Measurements from ENCODE around the gene EZR. TPM values are rescaled to one million over a fixed set of nuclear protein-coding genes. Genes with fewer than 3 reads are reported as not detected.

Gene EZR
- total RNA-seq, 1 experiment from 2014 or later = 88.5 TPM

- Histone ChIP-seq H3K4me1 (ENCODE audit: low read length) (no peaks in the 10 kb centered on the region), H3K79me2 (ENCODE audit: low read length) (no peaks in the 10 kb centered on the region), H3K9ac (ENCODE audit: low read length) (no peak overlapping the region), H3K9me2 (replicated peaks; ENCODE audit: insufficient read depth, low read length) (no peaks in the 10 kb centered on the region), H3K36me3 (ENCODE audit: insufficient read depth, low read length) (no peaks in the 10 kb centered on the region), H3K27ac (ENCODE audit: low read length) (no peak overlapping the region), H3K9me3 (ENCODE audit: low read length) (no peaks in the 10 kb centered on the region), H2AFZ (ENCODE audit: low read length) (no peak overlapping the region), H4K20me1 (ENCODE audit: insufficient read depth, low read depth, low read length) (no peaks in the 10 kb centered on the region), H3K4me2 (ENCODE audit: low read depth, low read length, poor library complexity, severe bottlenecking) (no peak overlapping the region), H3K4me3 (ENCODE audit: low read length) (no peak overlapping the region), H3K27me3 (ENCODE audit: low read length) (no peaks in the 10 kb centered on the region)
- DNase-seq = no peak
Observed at GRCh38 chr6:158730541-158730907, 88.6 kb downstream of the EZR start.

DNA sequence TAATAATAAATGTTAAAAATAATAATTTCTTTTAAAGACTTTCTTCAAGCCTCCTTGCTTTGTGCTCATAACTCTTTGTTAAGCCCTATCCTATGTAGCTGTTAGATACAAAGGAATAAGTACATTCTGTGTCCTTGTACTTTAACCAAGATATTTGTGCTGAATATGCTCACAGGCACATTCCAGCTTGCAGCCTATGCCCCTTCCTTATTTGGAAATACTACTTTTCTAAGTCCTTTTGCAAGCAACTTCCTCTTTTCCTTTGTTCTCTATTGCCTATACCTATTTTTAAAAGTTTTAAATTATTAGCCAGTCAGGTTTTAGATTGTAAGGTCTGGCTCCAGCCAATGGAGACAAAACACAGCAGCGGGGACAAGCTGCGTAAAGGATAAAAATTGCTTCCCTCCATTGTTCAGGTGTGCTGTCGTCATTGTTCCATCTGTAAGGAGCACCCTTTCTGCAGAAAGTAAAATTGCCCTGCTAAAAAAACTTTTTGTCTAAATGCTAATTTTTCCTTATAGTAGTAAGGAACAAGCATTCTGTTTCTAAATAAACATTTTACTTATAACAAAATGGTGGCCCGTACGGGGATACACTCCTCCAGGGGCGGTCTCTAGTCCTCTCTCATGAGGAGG, 89.1 kb downstream of the EZR start:
- Histone ChIP-seq H2AFZ (ENCODE audit: low read length) (no peak overlapping the region), H3K9ac (ENCODE audit: low read length) (no peak overlapping the region), H3K9me2 (replicated peaks; ENCODE audit: insufficient read depth, low read length) (no peaks in the 10 kb centered on the region), H3K27ac (ENCODE audit: low read length) (no peak overlapping the region), H3K4me1 (ENCODE audit: low read length) (no peaks in the 10 kb centered on the region), H3K79me2 (ENCODE audit: low read length) (no peaks in the 10 kb centered on the region), H4K20me1 (ENCODE audit: insufficient read depth, low read depth, low read length) (no peaks in the 10 kb centered on the region), H3K27me3 (ENCODE audit: low read length) (no peaks in the 10 kb centered on the region), H3K4me3 (ENCODE audit: low read length) (no peak overlapping the region), H3K4me2 (ENCODE audit: low read depth, low read length, poor library complexity, severe bottlenecking) (no peak overlapping the region), H3K9me3 (ENCODE audit: low read length) (no peaks in the 10 kb centered on the region), H3K36me3 (ENCODE audit: insufficient read depth, low read length) (no peaks in the 10 kb centered on the region)
- DNase-seq = no peak

- H2AFZ ChIP-seq (ENCODE audit: low read length) = no peak overlapping the region
- no peaks in the 10 kb centered on the region for H3K4me1 ChIP-seq (ENCODE audit: low read length)
- H3K79me2 ChIP-seq (ENCODE audit: low read length) = no peaks in the 10 kb centered on the region
- H3K9me3 ChIP-seq (ENCODE audit: low read length) = no peaks in the 10 kb centered on the region
- H3K4me2 ChIP-seq (ENCODE audit: low read depth, low read length, poor library complexity, severe bottlenecking) = no peak overlapping the region
- no peak overlapping the region for H3K4me3 ChIP-seq (ENCODE audit: low read length)
- H3K27ac ChIP-seq (ENCODE audit: low read length) = no peak overlapping the region
- H3K9ac ChIP-seq (ENCODE audit: low read length) = no peak overlapping the region
- H3K27me3 ChIP-seq (ENCODE audit: low read length) = no peaks in the 10 kb centered on the region
- H3K9me2 ChIP-seq (replicated peaks; ENCODE audit: insufficient read depth, low read length) = no peaks in the 10 kb centered on the region
- no peaks in the 10 kb centered on the region for H3K36me3 ChIP-seq (ENCODE audit: insufficient read depth, low read length)
- no peak for DNase-seq
- H4K20me1 ChIP-seq (ENCODE audit: insufficient read depth, low read depth, low read length) = no peaks in the 10 kb centered on the region
Observed at GRCh38 chr6:158725704-158726103, 93.5 kb downstream of the EZR start.

DNA sequence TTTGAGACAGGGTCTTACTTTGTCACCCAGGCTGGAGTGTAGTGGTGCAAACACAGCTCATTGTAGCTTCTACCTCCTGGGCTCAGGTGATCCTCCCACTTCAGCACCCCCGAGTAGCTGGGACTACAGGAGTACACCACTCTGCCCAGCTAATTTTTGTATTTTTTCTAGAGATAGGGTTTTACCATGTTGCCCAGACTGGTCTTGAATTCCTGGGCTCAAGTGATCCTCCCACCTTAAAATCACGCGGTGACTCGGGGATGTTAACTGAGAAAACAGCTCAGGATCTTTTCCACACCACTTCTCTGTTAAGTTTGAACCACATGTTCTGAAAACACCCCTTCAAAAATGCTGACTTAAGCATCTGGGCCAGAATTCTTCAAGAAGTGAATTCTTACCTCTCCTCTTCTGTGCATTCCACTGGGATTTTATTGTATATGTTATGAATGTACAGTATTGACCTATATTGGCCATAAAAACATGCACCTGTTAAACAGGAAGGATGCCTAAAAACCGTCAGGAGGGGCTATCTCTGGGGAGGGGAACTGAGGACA, 96.9 kb downstream of the EZR start:
- Histone ChIP-seq H3K36me3 (ENCODE audit: insufficient read depth, low read length) (no peaks in the 10 kb centered on the region), H3K9me3 (ENCODE audit: low read length) (no peaks in the 10 kb centered on the region), H2AFZ (ENCODE audit: low read length) (no peak overlapping the region), H3K79me2 (ENCODE audit: low read length) (no peaks in the 10 kb centered on the region), H3K4me2 (ENCODE audit: low read depth, low read length, poor library complexity, severe bottlenecking) (no peak overlapping the region), H3K9ac (ENCODE audit: low read length) (no peak overlapping the region), H3K4me1 (ENCODE audit: low read length) (peaks cover 4% of the 10 kb centered on the region), H3K4me3 (ENCODE audit: low read length) (no peak overlapping the region), H3K27me3 (ENCODE audit: low read length) (no peaks in the 10 kb centered on the region), H4K20me1 (ENCODE audit: insufficient read depth, low read depth, low read length) (no peaks in the 10 kb centered on the region), H3K27ac (ENCODE audit: low read length) (no peak overlapping the region), H3K9me2 (replicated peaks; ENCODE audit: insufficient read depth, low read length) (no peaks in the 10 kb centered on the region)
- no peak for DNase-seq

DNA sequence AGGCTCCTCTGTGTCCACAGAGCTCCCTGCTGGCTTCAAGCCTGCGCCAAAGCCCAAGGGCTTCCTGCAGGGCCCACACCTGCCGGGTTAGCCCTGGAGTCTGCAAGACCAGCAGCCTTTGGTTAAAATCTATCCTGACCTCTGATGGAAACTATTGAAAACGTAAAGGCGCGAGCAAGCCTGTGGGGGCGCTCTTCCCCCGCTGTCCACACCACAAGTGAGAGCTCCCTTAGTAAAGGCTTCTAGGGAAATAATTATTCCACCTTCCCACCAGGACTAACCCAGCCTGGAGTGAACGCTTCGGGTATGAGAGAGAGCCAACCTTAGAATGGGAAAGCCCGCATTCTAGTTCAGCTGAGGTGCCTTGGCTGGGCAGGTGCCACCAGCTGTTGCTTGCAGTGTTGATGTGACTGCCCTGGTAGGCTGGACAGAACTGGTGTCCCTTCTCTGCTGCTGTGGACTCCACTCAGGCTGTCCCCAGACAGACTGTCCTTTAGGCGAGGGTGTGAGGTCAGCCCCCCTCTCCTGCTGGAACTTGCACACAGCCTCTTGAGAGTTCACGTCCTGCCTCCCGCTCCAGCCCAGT, 100.6 kb downstream of the EZR start:
- H3K9me3 ChIP-seq (ENCODE audit: low read length) = no peaks in the 10 kb centered on the region
- no peaks in the 10 kb centered on the region for H3K9me2 ChIP-seq (replicated peaks; ENCODE audit: insufficient read depth, low read length)
- no peak overlapping the region for H3K27ac ChIP-seq (ENCODE audit: low read length)
- H3K4me2 ChIP-seq (ENCODE audit: low read depth, low read length, poor library complexity, severe bottlenecking) = no peak overlapping the region
- H3K36me3 ChIP-seq (ENCODE audit: insufficient read depth, low read length) = no peaks in the 10 kb centered on the region
- no peaks in the 10 kb centered on the region for H4K20me1 ChIP-seq (ENCODE audit: insufficient read depth, low read depth, low read length)
- no peak overlapping the region for H3K9ac ChIP-seq (ENCODE audit: low read length)
- no peak overlapping the region for H3K4me3 ChIP-seq (ENCODE audit: low read length)
- peaks cover 24% of the 10 kb centered on the region for H3K4me1 ChIP-seq (ENCODE audit: low read length)
- DNase-seq = peak; percentile 75
- no peaks in the 10 kb centered on the region for H3K27me3 ChIP-seq (ENCODE audit: low read length)
- no peak overlapping the region for H2AFZ ChIP-seq (ENCODE audit: low read length)
- H3K79me2 ChIP-seq (ENCODE audit: low read length) = no peaks in the 10 kb centered on the region

DNA sequence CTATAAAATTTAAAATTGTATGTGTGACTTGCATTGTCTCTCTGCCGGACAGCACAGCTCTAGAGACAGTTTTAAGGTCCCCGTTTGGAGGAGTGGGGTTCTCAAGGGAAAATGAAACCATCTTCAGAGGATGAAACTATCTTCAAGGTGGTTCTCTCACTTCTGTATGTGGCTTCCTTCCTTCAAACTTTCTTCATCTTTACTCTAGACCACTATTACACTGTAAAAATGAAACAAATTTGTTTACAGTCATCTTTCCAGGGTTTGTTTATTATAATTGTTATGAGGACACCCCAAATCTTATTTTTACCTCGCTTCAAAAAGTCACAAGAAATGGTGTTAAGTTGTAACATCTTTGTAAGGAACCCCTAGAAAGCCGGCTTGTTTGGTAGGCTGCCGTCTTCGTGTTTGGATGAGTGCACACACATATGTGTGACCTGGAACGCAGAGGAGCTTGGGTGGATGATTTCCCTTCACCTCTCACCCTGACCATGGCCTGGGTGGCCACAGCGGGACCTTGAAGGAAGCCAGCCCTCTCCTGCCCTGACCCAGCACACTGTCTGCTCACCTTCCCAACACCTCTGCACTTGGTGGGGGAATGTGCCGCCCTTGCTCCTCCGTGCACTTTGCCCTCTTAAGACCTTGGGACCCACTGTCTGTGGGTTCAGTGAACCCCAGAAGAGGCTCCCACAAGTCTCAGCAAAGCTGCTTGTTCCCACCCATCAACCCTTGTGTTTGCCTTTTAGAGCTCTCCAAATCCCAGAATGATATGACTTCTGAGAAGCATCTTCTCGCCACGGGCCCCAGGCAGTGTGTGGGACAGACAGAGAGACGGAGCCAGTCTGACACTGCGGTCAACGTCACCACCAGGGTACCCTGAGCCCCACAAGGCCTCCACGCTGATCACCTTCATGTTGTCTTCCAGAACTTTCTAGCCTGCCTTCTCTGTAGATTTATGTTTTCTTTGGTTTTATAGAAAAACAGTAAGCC, 101.5 kb downstream of the EZR start:
- no peak for DNase-seq
- no peak overlapping the region for H2AFZ ChIP-seq (ENCODE audit: low read length)

More for the DNA sequence above, 101.5 kb downstream of the EZR start:
- no peaks in the 10 kb centered on the region for H3K27me3 ChIP-seq (ENCODE audit: low read length)
- H3K36me3 ChIP-seq (ENCODE audit: insufficient read depth, low read length) = no peaks in the 10 kb centered on the region
- no peak overlapping the region for H3K27ac ChIP-seq (ENCODE audit: low read length)
- no peaks in the 10 kb centered on the region for H3K79me2 ChIP-seq (ENCODE audit: low read length)
- H3K4me2 ChIP-seq (ENCODE audit: low read depth, low read length, poor library complexity, severe bottlenecking) = no peak overlapping the region
- H3K9ac ChIP-seq (ENCODE audit: low read length) = no peak overlapping the region
- no peak overlapping the region for H3K4me3 ChIP-seq (ENCODE audit: low read length)
- H3K9me2 ChIP-seq (replicated peaks; ENCODE audit: insufficient read depth, low read length) = no peaks in the 10 kb centered on the region
- no peaks in the 10 kb centered on the region for H3K9me3 ChIP-seq (ENCODE audit: low read length)
- H3K4me1 ChIP-seq (ENCODE audit: low read length) = peaks cover 24% of the 10 kb centered on the region
- H4K20me1 ChIP-seq (ENCODE audit: insufficient read depth, low read depth, low read length) = no peaks in the 10 kb centered on the region

Small RNAs within 50 kb of the gene (small RNA-seq; reads per million reads assigned to genes)
- gene MIR3918 = not detected

Other genes starting within 250 kb of the EZR start
- 13.4 and 19.9 TPM in 2 replicates for gene DYNLT1, start 174.6 kb downstream of the EZR start, total RNA-seq (2014; rRNA removed; shearing (Covaris generic); ENCODE audit: low replicate concordance)
- 0.41 and 2.2 TPM in 2 replicates for gene SYTL3, start 169.3 kb downstream of the EZR start, total RNA-seq (2014; rRNA removed; shearing (Covaris generic); ENCODE audit: low replicate concordance)
- gene RSPH3, start 180.8 kb upstream of the EZR start, total RNA-seq (2014; rRNA removed; shearing (Covaris generic); ENCODE audit: low replicate concordance) = 2.1 and 3.3 TPM in 2 replicates
- 16.2 and 16.5 TPM in 2 replicates for gene TAGAP, start 225.6 kb upstream of the EZR start, total RNA-seq (2014; rRNA removed; shearing (Covaris generic); ENCODE audit: low replicate concordance)

All from Karpas-422 (cell line).